Myocyte (in vitro differentiated cells): ENCODE results near the gene OCIAD1. TPM values are rescaled to one million over a fixed set of nuclear protein-coding genes. Genes with fewer than 3 reads are reported as not detected.

Source experiments
- total RNA-seq: library from RNA; depleted of rRNA; stranded (reverse); fragments of >200 nt; gene quantifications from 2 replicates; pipeline ENCODE4 v1.2.3, GENCODE V29; 2014

OCIAD1 gene
- total RNA-seq, 1 donor from 2014 or later, result 273 TPM

Other genes with a start within 250 kb of the OCIAD1 start
- 30.8 and 42.4 TPM in 2 replicates for gene FRYL, start 50.8 kb upstream of the OCIAD1 start, total RNA-seq
- gene OCIAD2, start 75.7 kb downstream of the OCIAD1 start, total RNA-seq, result 10.1 and 12.5 TPM in 2 replicates
- not detected in 2 replicates for gene CWH43, start 155.2 kb downstream of the OCIAD1 start, total RNA-seq